C4-2B (cell line): ENCODE measurements around the gene SNX25.

Source experiments
- CTCF ChIP-seq: fragments of 450-650 bp; conservative IDR thresholded peaks from 2 replicates; pipeline ENCODE4 v1.5.1; 2017; ENCODE audit warnings: mild to moderate bottlenecking
- ZFX ChIP-seq: fragments of 450-650 bp; IDR thresholded peaks from 2 replicates; pipeline ENCODE4 v1.6.1; 2017

GRCh38 chr4:185269286-185269685 lies 59.9 kb downstream of the SNX25 start:
- TF ChIP-seq CTCF, result no peak
- no peak for TF ChIP-seq ZFX
